ENCODE data around the gene ORC3. TPM values are rescaled to one million over a fixed set of nuclear protein-coding genes. Genes with fewer than 3 reads are reported as not detected.
A peak's percentile ranks its signal among the peaks of the same experiment; 100 is the strongest.

The ORC3 gene
- total RNA-seq, 1 experiment from 2014 or later: 52.9 TPM

GRCh38 chr6:87572883-87573282 is 17.1 kb upstream of the ORC3 start:
- peaks cover 14 to 26% of the 10 kb centered on the region in 2 experiments for H3K4me1 Mint-ChIP-seq
- no peak overlapping the region for H2AK5ac ChIP-seq (ENCODE audit: insufficient read length, low read length)
- no peak overlapping the region for H2BK15ac ChIP-seq (ENCODE audit: low read depth, low read length)
- peaks cover 4% of the 10 kb centered on the region for H3K79me1 ChIP-seq (ENCODE audit: insufficient read depth, low read depth, low read length, poor library complexity, severe bottlenecking)
- H3K27ac ChIP-seq (ENCODE audit: insufficient read length, low read depth, low read length): no peak overlapping the region
- no peak overlapping the region for H3T11ph ChIP-seq (ENCODE audit: low read length)
- H3K27me3 Mint-ChIP-seq (ENCODE audit: low read depth): no peaks in the 10 kb centered on the region
- H3K23ac ChIP-seq (ENCODE audit: insufficient read length, low read depth, low read length): no peak overlapping the region
- H3K79me2 ChIP-seq (ENCODE audit: insufficient read depth, low read length): peaks cover 20% of the 10 kb centered on the region
- H3K36me3 Mint-ChIP-seq (ENCODE audit: insufficient read depth in 1 of 3, low read depth in 3 of 3): peaks cover 3 to 22% (median 13%) of the 10 kb centered on the region in 3 experiments; a peak in 6 of 7 replicates
- H3K9me3 Mint-ChIP-seq: no peaks in the 10 kb centered on the region
- H3K14ac ChIP-seq (ENCODE audit: insufficient read depth, low read length): no peak overlapping the region
- no CpG with 5 or more reads among the region's 3 CpGs for WGBS (ENCODE audit: extremely low coverage, insufficient read length, low lambda C conversion rate)
- no peak overlapping the region for H3K4ac ChIP-seq (ENCODE audit: low read depth, low read length)
- no peak overlapping the region for H3K18ac ChIP-seq (ENCODE audit: insufficient read length, low read depth, low read length)
- H4K20me1 ChIP-seq (ENCODE audit: control insufficient read depth, insufficient read depth, insufficient read length): no peaks in the 10 kb centered on the region
- no peak overlapping the region for H2BK5ac ChIP-seq (ENCODE audit: insufficient read length, low read length)
- H3K27me3 ChIP-seq (ENCODE audit: insufficient read depth, low read length): no peaks in the 10 kb centered on the region
- no peak overlapping the region for H3K56ac ChIP-seq (ENCODE audit: insufficient read length, low read depth, low read length)
- H3K4me3 Mint-ChIP-seq: no peak overlapping the region
- no peak overlapping the region for H4K91ac ChIP-seq (ENCODE audit: insufficient read length, low read depth, low read length)
- H2AFZ ChIP-seq (ENCODE audit: low read length): no peak overlapping the region
- no peaks in the 10 kb centered on the region for H3K23me2 ChIP-seq (ENCODE audit: insufficient read length, low read depth, low read length, poor library complexity, severe bottlenecking)
- DNase-seq: no peak
- H2BK120ac ChIP-seq (ENCODE audit: low read depth, low read length, poor library complexity, severe bottlenecking): no peak overlapping the region
- no peak overlapping the region for H2BK20ac ChIP-seq (ENCODE audit: low read depth, low read length, poor library complexity, severe bottlenecking)
- H3K4me2 ChIP-seq (ENCODE audit: insufficient read depth, insufficient read length, low read length): no peak overlapping the region
- no peak overlapping the region for H2BK12ac ChIP-seq (ENCODE audit: insufficient read length, low read depth, low read length)
- H3K4me1 ChIP-seq (ENCODE audit: insufficient read depth, low read length): peaks cover 2% of the 10 kb centered on the region; the same call in 1 of the 2 replicates
- H4K5ac ChIP-seq (ENCODE audit: insufficient read length, low read depth, low read length): no peak overlapping the region
- H3K9me3 ChIP-seq (ENCODE audit: control insufficient read depth, low read depth, low read length): no peaks in the 10 kb centered on the region
- no peak overlapping the region for H4K8ac ChIP-seq (replicated peaks; ENCODE audit: insufficient read length, low read depth, low read length)
- TF ChIP-seq CTCF (conservative IDR thresholded peaks at IDR 0.05): no peak
- H3K9ac ChIP-seq (ENCODE audit: extremely low read depth, insufficient read length, low read length): no peak overlapping the region
- peak overlapping the region in 2 of 3 experiments; percentile 31 to 93; a peak in 5 of 7 replicates for H3K27ac Mint-ChIP-seq
